DLD1 (cell line): ENCODE measurements around the gene PDE1C.

Experiments used
- in situ Hi-C: cut with HindIII; loops from 2 replicates; pipeline ENCODE4 v1.10.0; 2017; ENCODE audit warnings: low sequenced_read_pairs

The PDE1C gene

DNA sequence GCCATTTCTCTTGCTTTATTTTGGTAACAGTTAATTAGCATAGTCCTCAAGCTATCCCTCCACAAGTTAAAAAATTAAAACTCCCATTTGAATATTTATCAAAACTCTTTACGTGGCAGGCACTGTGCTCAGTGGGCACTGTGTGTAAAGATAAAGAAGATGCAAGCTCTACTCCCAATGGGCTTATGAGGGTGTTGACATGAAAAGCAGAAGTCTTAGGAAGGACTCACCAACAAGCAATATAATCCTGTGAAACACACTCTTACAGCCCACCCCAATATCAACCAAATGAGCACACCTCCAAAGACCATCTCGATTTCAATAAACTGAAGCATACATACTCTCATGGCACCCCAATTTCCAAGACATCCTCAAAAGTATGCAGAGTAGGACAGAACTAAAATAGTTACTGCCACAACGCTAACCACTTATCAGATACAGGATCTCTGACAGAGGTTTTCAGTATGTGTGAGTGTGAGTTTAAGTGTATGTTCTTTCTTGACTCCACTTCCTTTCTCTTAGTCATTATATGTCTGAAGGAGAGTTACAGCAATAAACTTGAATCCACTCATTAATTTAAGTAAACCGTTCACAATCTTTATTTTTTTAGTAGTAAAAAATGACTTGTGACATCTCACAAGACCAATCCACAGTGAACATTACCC lies 120.0 kb downstream of the PDE1C start:
- in situ Hi-C loops: no loop called here

DNA sequence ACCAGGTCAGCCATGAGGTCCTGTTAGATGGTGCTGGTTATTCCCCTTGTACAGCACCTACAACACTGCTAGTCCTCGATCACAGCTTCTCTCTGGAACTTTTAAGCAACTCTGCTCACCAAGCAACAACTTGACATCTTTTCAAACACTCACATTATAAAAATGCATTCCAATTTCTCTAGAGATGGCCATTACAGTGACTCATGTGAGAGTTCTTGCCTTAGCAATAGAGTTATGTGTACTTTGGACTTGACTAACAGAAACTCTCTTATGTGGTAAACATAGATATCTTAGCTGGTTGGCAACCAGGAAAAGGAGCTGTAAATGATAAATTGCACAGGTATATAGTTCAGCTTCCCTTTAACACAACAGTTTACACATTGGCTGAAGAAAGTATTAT lies 122.2 kb downstream of the PDE1C start:
- in situ Hi-C loops: no loop called here

DNA sequence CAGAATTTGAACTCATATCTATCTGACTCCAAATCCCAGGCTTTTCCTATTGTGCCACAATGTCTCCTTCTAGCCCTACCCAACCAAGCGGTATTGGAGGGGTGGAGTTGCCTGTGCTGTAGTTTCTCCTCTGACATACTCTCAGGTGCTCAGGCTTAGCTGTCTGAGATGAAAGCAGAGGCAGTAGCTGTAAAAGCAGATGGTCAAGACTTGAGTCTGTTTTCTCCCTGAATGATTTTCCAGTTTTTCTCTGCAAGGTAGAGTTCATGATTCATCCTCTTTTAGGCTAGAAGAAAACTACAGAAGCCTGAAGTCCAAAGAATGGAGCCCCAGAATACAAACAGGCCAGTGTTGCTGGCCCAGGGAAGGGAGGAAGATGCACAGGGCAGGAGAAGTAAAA lies 130.0 kb downstream of the PDE1C start:
- in situ Hi-C loops: no loop called here

DNA sequence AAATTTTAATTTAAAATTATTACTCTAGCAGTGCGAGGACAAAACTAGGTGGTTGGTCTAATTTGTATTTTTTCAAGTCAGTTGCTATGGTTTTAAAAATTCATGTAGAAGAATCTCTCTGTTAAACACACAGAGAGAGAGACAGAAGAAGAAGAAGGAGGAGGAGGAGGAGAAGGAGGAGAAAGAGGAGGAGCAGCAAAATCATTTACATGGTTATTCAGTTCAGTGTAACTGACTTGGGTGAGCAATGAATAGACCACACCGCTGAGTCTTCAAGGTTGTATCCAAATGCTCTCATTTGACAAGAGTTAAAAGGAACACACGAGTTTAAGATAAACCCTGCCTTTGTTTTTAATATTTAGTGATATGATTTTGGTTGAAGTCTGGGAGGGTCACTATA lies 131.1 kb downstream of the PDE1C start:
- in situ Hi-C loops: no loop called here

DNA sequence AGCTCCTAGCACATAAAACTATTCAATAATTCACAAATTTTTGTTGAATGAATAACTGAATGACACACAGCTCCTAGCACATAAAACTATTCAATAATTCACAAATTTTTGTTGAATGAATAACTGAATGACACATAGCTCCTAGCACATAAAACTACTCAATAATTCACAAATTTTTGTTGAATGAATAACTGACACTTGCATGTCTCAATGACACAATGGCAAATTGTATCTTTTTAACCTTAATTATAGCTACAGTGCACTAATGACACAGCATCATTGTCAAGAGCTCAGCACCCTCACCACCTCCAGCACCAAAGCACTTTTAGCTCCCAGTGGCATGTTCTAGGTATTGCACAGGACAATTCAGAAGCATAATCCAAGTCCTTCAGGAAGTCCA lies 131.6 kb downstream of the PDE1C start:
- in situ Hi-C loops: no loop called here

DNA sequence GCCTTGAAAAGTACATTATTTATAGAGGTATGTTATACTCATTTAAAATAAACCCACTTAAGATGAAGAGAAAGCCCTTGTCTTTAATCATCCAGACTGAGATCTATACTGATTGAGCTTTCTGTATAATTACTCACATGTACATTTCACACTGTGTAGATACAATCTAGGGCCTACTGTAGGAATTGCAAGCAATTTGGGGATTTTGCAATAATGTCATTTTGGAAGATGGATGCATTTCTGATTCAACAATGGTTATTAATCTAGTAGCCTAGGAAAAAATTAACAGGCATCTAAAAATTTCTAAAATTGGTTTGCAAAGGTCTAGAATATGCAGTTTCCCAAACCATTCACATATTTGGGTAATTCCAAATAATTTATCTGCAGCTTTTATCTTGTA lies 132.2 kb downstream of the PDE1C start:
- in situ Hi-C loops: no loop called here

DNA sequence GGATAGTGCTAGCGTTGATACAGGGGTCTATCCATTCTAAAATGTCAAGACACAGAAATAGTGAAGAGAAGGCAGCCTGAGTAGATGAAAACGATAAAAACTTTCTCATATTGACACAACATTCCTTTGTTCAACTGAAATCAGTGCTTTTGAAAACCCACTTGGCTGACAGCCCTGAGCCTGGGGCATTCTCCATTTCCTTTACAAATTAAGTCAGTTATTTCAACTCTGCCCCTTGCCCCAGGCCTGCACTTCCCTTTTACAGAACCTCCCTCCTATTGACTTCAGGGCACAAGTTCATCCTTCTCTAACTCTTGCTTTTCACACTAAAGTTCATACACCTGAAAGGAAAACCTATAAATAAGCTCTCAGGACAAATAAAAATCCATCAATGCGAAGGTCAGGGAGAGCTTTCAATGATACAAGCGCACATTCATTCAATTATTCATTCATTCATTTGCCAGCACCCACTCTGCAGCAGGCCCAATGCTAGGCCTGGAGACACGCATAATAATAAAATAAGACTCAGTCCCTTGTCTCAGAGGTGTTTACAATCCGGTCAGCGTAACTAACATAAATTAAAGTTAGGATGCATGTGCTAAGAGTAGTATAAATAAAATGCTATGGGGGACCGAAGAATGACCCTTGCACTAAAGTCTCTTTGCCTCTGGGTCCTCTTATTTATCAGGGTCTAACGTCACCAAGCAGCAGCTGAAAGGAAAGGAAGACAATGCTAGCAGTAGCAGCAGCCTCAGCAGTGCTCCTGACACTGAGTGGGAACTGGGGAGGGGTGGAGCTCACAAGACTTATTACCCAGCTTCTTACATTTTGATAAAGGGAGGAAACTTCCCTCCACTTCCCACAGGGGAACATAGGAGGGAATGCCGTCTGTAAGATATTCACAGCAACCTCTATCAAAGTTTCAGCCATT lies 134.8 kb downstream of the PDE1C start:
- in situ Hi-C loops: no loop called here

DNA sequence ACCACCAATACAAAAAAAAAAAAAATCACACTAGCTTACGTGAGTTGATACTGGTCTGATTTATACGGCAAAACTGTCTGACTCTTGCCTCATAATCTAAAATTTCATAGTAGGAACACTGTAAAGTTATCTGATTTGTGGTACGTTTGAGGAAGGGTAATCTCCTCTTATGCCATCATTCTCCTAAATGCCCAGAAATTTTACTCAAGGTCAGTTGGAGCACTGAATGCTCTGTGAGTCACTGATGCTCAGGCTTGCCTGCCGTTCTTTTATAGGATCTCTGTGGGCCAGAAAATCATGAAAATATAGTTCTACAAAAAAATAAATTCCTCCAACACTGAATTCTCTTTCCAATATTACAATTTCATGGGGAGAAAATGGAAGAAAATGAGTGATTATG lies 135.7 kb downstream of the PDE1C start:
- in situ Hi-C loops: no loop called here

DNA sequence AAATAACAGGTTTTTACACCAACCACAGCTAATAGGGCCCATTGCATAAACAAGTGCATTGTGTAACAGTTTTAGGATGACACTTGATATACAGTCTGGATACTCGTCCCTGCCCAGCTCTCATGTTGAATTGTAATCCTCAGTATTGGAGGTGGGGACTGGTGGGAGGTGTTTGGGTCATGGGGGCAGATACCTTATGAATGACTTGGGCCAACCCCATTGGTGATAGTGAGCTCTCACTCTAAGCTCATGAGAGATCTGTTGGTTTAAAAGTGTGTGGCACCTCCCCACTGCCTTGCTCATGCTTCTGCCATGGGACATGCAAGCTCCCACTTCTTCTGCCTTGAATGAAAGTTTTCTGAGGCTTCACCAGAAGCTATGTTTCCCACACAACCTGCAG lies 136.7 kb downstream of the PDE1C start:
- in situ Hi-C loops: no loop called here

DNA sequence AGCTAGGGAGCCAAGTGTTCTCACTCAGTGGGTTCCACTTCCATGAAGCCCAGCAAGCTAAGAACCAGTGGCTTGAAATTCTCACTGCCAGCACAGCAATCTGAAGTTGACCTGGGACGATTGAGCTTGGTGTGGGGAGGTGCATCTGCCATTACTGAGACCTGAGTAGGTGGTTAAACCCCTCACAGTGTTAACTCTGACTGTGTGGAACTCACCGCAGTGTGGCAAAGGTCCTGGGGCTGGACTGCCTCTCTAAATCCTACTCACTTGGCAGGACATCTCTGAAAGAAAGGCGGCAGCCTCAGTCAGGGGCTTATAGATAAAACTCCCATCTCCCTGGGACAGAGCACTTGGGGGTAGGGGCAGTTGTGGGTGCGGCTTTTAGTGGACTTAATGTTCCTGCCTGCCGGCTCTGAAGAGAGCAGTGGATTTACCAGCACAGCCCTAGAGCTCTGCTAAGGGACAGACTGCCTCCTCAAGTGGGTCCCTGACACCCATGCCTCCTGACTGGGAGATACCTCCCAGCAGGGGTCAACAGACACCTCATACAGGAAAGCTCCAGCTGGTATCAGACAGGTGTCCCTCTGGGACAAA lies 143.1 kb downstream of the PDE1C start:
- in situ Hi-C loops: no loop called here

DNA sequence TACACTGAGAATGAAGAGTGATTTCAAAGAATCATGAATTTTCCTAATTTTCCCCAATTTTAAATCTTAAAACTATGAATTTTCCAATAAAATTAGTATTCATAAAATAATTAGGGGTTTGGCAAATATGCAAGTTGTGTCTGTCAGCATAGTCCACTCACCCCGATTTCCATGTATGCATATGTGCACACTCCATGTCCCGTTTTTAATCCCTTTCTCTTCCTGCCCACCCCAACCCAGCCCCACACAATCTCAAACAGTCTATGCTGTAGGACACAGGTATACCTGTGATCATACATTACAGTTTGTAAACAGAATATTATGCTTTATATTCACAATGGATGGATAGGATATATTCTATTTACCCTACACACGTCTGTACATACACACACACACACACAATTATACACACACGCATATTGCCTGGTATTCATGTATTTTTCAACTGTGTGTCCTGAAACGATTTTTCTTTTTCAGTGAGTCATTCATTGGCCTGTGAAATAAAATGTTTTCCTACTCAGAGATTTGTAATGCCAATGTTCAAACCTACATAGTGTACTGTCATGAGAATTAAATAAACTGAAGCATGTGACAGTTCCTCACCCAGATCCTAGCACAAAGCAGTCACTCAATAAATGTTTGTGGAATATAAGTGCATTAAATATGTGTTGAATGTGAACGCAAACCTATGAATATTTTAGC lies 144.3 kb downstream of the PDE1C start:
- in situ Hi-C loops: no loop called here

DNA sequence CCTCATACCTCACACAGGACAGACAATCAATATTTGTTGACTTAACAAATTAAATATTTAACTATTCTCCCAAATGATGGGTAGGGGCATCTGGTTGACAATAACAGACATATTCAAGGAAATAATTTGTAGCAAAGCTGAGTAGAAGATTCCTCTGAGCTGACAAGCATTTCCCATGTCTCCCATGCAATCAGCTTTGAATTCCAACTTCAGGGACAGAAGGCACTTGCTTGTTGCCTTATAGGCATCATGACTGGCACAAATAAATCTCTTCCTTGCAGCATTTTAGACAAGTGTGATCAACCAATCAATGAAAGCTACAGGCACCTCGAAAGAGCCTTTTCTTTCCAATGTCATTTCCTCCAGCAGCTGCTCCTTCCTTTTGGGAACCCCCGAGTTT lies 146.0 kb downstream of the PDE1C start:
- in situ Hi-C loops: no loop called here

DNA sequence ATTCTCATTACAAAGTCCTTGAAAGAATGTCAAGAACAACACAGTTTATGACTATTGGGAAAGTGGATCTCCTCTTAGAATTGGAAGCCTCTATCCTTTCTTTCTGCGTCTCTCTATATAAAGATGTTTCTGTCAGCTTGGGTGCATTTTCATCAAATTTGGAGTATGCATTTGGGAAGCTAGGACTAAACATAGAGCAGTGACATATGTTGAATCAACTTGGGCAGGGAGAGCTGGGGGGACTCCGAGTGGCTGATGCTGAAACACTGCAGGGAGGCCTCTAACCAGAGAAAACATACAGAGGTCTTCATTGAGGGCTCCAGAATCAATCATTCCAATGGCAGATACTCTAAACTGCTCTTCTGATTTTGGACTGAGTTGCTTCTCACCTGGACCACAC lies 147.4 kb downstream of the PDE1C start:
- in situ Hi-C loops: no loop called here

DNA sequence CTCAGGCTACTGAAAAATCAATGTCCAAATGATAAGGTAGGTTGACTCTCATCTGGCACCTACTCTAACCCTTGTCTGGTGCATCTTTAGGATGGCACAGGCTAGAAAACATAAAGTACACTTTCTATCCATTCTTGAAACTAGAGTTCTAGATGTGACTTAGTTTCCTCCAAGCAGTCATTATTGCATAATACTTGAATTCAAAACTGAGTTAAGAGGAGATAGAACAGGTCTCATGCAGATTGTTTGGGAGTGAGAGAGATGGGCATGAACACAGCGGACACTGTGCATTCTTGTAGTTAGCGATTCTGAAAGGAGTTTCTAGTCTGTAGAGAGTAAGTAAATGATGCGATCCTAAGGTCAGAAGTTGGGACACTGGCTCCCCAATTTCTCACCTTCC lies 149.2 kb downstream of the PDE1C start:
- in situ Hi-C loops: no loop called here

DNA sequence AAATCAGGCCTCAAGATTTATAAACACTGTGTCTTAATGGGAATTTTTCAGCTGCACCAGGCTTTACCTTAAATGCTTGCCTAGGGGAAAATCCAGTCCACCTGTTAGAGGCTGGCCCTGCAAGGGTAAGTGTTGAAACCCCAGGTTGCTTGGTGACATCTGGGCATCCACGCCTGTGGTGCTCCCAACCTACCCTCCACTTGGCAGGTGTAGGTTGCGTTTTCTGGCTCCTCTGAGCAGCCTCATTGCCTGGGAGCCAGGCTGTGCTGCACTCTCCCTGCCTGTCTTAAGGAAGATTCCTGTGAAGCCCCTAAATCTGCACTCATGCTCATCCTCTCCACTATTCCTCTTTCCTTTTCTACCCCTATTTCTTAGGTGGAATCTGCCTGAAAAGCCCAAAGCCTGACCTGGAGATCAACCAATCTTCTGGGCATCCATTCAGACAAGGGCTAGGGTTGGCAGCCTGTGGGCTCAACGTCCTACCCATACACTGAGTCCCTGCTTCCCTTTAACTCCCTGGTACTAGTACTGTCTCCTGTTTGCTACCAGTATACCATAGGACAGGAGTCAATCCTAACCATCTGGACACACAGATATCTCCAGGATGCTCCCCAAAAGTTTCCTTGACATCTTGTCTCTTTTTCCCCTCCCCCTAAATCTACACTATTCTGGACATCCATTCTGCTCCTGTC lies 150.4 kb downstream of the PDE1C start:
- in situ Hi-C loops: no loop called here

DNA sequence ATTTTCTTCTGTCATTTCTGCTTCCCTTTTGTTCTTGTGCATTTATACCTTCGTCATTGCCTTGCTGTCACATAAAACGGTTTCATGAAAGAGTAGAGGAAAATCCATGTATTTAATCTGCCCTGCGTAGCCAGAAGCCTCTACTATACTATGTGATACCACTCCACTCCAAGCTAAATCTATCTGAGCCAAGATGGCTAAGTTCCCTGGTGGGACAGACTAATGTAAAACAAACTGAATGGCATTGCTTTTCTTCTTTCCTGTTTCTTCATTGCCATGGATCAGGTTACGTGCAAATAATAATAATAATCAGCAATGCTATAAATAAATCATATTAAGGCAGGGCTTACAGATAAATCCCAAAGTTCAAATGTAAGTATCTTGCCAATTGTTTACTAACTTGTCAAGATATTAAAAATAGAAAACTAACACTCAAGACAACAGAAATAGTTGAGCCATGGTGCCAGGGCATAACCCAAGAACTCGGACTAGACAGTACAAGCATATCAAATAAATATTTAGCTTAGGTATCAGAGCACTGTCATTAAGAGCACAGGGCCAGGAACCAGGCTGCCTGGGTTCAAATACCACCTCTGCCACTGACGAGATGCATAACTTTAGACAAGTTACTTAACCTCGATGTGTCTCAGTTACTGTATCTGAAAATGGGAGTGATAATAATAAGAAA lies 151.4 kb downstream of the PDE1C start:
- in situ Hi-C loops: no loop called here

DNA sequence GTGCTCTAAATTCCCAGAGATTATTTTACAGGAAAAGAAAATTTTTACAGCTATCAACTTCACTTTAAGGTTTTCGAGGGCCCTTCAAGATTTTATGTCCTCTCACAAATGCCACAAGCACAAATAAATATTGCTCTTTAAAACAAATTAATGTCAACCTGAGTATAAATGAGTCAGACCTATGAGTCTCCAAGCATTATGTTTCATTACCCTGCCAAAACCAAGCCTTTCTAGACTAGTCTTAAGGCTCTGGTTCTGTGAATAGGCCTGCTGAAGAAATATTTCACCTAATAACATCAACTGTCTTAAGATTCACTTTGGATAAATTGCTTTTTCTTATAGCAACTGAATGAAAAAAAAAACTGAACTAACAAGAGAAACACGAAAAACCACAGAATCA lies 153.0 kb downstream of the PDE1C start:
- in situ Hi-C loops: no loop called here

DNA sequence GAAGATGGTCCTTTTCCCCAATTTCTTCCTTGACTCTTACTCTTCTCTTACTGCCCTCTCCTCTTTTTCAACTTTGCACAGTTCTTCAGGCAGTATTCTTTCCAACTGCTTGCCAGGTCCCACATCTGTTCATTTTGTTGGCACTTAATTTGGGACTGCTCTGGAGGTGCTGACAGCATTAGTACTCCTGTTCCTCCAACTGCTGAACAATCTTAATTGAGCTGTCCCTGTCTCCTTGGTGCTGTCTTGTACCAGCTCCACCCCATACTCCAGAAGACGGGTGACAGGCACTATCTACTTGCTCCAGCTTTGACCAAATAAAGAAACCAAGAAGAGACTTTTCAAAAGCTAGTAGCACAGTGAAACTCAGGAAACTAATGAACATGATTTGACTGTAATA lies 160.0 kb downstream of the PDE1C start:
- in situ Hi-C loops: no loop called here

DNA sequence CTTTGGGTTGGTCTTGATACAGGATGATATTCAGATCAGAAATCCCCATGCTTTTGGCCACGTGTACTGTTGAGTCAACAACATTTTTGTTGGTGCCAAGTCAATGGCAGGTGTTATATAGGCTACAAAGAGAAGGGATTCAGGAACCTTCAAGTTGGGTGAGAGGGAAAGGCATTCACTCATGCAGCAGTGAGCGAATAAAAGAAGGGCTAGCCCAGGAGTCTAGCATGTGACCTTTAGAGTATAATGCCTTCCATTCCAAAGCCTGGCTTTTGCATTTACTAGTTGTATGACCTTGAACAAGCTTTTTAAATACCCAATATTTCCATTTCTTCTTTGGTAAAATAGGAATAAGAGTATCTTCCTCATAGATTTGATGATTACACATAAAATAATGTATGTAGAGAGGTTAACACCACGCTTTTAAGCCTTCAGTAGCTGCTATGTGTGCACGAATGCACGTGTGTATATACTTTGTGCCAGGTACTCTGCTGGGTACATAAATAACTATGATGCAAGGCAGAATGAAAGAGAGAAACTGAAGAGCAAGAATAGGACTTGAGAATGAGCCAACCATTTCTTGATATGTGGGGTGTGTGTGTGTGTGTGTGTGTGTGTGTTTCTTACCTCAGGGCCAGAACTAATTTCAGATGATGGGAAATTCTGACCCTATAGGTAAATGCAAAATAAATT lies 163.6 kb downstream of the PDE1C start:
- in situ Hi-C loops: no loop called here

DNA sequence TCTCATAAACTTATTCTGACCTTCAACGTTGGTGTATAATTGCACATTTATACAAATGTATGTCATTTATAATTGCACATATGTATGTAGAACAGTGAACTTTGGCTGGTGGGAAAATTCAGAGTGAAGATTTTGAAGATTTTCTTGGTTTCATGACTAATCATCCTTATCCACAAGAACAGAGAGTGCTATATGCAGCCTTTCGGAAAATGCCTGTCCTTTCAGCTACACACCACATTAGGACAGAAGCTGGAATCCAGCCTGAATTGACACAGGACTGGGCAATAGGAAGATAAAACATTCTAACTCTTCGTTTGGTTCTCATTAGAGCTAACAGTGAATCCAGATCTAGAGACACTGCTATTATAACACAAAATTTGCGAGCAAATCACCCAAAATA lies 166.2 kb downstream of the PDE1C start:
- in situ Hi-C loops: no loop called here
